SK-N-SH treated with all-trans-retinoic acid at 6 μM for 48 hours (cell line): ENCODE results near the gene TNFRSF1B.
"Not testable (repeated sequence)": the region's sequence is repeated elsewhere in the genome, so short reads cannot be mapped to it uniquely, and the experiment has no call there.

Source experiments
- ESRRG ChIP-seq: fragments of 250-450 bp; sonication (Bioruptor Pico); IDR thresholded peaks from 2 replicates; pipeline ENCODE4 v1.6.1; 2021; ENCODE audit warnings: mild to moderate bottlenecking
- GLIS3 ChIP-seq: fragments of 250-450 bp; sonication (Bioruptor Pico); IDR thresholded peaks from 2 replicates; pipeline ENCODE4 v1.5.0; 2020; ENCODE audit warnings: mild to moderate bottlenecking, moderate library complexity
- OSR1 ChIP-seq: fragments of 250-450 bp; sonication (Bioruptor Pico); IDR thresholded peaks from 2 replicates; pipeline ENCODE4 v1.8.0; 2022; ENCODE audit warnings: moderate library complexity, mild to moderate bottlenecking, inconsistent platforms
- TOX ChIP-seq: fragments of 250-450 bp; sonication (Bioruptor Pico); IDR thresholded peaks from 2 replicates; pipeline ENCODE4 v1.8.0; 2021; ENCODE audit warnings: mild to moderate bottlenecking, moderate library complexity, borderline replicate concordance
- ZFP3 ChIP-seq: fragments of 250-450 bp; sonication (Bioruptor Pico); IDR thresholded peaks from 2 replicates; pipeline ENCODE4 v1.5.0; 2020; ENCODE audit warnings: mild to moderate bottlenecking, moderate library complexity
- ZNF8 ChIP-seq: fragments of 450-650 bp; formaldehyde crosslinking; IDR thresholded peaks from 2 replicates; pipeline ENCODE4 v1.5.0; 2020; ENCODE audit warnings: mild to moderate bottlenecking, moderate library complexity
- TF ChIP-seq, protein P1 (sequence below): fragments of 250-450 bp; sonication (Bioruptor Pico); IDR thresholded peaks from 2 replicates; pipeline ENCODE4 v1.8.0; 2020; ENCODE audit warnings: mild to moderate bottlenecking, moderate library complexity, borderline replicate concordance
- TF ChIP-seq, protein P2 (sequence below): fragments of 250-450 bp; sonication (Bioruptor Pico); IDR thresholded peaks from 2 replicates; pipeline ENCODE4 v1.5.1; 2020; ENCODE audit warnings: low read depth, mild to moderate bottlenecking, moderate library complexity

DNA sequence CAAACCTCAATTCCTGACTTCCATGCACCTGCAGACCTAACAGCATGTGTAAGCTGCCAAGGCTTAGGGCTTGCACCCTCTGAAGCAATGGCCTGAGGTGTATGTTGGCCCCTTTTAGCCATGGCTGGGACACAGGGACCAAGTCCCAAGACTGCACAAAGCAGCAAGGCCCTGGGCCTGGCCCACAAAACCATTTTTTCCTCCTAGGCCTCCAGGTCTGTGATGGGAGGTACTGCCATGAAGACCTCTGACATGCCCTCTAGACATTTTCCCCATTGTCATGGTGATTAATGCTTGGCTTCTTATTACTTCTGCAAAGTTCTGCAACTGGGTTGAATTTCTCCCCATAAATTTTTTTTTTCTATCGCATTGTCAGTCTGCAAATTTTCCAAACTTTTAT is 55.9 kb downstream of the TNFRSF1B start:
- TF ChIP-seq GLIS3; TOX; OSR1 (CRISPR knock-in tag); ESRRG (CRISPR knock-in tag); ZFP3 (CRISPR knock-in tag); ZNF8 (CRISPR knock-in tag): not testable (repeated sequence)
- TF ChIP-seq, protein P1, sequence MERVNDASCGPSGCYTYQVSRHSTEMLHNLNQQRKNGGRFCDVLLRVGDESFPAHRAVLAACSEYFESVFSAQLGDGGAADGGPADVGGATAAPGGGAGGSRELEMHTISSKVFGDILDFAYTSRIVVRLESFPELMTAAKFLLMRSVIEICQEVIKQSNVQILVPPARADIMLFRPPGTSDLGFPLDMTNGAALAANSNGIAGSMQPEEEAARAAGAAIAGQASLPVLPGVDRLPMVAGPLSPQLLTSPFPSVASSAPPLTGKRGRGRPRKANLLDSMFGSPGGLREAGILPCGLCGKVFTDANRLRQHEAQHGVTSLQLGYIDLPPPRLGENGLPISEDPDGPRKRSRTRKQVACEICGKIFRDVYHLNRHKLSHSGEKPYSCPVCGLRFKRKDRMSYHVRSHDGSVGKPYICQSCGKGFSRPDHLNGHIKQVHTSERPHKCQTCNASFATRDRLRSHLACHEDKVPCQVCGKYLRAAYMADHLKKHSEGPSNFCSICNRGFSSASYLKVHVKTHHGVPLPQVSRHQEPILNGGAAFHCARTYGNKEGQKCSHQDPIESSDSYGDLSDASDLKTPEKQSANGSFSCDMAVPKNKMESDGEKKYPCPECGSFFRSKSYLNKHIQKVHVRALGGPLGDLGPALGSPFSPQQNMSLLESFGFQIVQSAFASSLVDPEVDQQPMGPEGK: not testable (repeated sequence)
- TF ChIP-seq, protein P2, sequence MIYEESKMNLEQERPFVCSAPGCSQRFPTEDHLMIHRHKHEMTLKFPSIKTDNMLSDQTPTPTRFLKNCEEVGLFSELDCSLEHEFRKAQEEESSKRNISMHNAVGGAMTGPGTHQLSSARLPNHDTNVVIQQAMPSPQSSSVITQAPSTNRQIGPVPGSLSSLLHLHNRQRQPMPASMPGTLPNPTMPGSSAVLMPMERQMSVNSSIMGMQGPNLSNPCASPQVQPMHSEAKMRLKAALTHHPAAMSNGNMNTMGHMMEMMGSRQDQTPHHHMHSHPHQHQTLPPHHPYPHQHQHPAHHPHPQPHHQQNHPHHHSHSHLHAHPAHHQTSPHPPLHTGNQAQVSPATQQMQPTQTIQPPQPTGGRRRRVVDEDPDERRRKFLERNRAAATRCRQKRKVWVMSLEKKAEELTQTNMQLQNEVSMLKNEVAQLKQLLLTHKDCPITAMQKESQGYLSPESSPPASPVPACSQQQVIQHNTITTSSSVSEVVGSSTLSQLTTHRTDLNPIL: not testable (repeated sequence)
